HepG2 (cell line): Measurements from ENCODE around the gene EXPH5. TPM values are rescaled to one million over a fixed set of nuclear protein-coding genes. Genes with fewer than 3 reads are reported as not detected.

ENCODE experiments used
- FOXA3 ChIP-seq: IDR thresholded peaks from 2 replicates; pipeline ENCODE4 v1.6.1; 2016; ENCODE audit warnings: missing genetic modification reagents, missing compliant biosample characterization
- FOXO4 ChIP-seq: sonication (generic); formaldehyde crosslinking; conservative IDR thresholded peaks from 2 replicates; pipeline ENCODE4 v1.8.1; 2023; ENCODE audit warnings: missing genetic modification reagents
- GATAD1 ChIP-seq: IDR thresholded peaks from 2 replicates; pipeline ENCODE4 v1.6.1; 2016; ENCODE audit warnings: missing genetic modification reagents, missing compliant biosample characterization
- KAT7 ChIP-seq: IDR thresholded peaks from 2 replicates; pipeline ENCODE4 v1.6.1; 2018; ENCODE audit warnings: borderline replicate concordance, missing compliant biosample characterization
- KLF15 ChIP-seq: sonication (generic); formaldehyde crosslinking; IDR thresholded peaks from 2 replicates; pipeline ENCODE4 v1.8.1; 2023; ENCODE audit warnings: borderline replicate concordance, mild to moderate bottlenecking, inconsistent platforms, missing genetic modification reagents, mixed read lengths
- LRRFIP1 ChIP-seq: sonication (generic); formaldehyde crosslinking; conservative IDR thresholded peaks from 2 replicates; pipeline ENCODE4 v1.4.0; 2020; ENCODE audit warnings: missing genetic modification reagents
- MAFG ChIP-seq: sonication (generic); formaldehyde crosslinking; IDR thresholded peaks from 2 replicates; pipeline ENCODE4 v1.5.1; 2020; ENCODE audit warnings: mild to moderate bottlenecking, missing genetic modification reagents
- PRMT3 ChIP-seq: sonication (generic); formaldehyde crosslinking; IDR thresholded peaks from 2 replicates; pipeline ENCODE4 v1.8.1; 2022; ENCODE audit warnings: low read depth, mild to moderate bottlenecking, moderate library complexity, missing genetic modification reagents, borderline replicate concordance
- SYNCRIP ChIP-seq: fragments of 200-400 bp; formaldehyde crosslinking; IDR thresholded peaks from 2 replicates; pipeline ENCODE4 v1.6.1; 2018; ENCODE audit warnings: mild to moderate bottlenecking, low read depth, low read length; ENCODE audit not compliant: insufficient read depth
- TEAD3 ChIP-seq: optimal IDR thresholded peaks from 2 replicates; pipeline ENCODE3; 2016; ENCODE audit warnings: borderline replicate concordance
- ZNF124 ChIP-seq: sonication (generic); formaldehyde crosslinking; IDR thresholded peaks from 2 replicates; pipeline ENCODE4 v1.4.0; 2020; ENCODE audit warnings: missing genetic modification reagents
- ZNF547 ChIP-seq: sonication (generic); formaldehyde crosslinking; IDR thresholded peaks from 2 replicates; pipeline ENCODE4 v1.5.1; 2020; ENCODE audit warnings: mild to moderate bottlenecking, missing genetic modification reagents
- ZNF557 ChIP-seq: sonication (generic); formaldehyde crosslinking; IDR thresholded peaks from 2 replicates; pipeline ENCODE4 v1.4.0; 2020; ENCODE audit warnings: missing genetic modification reagents
- polyA plus RNA-seq, 8 experiments: library from polyadenylated mRNA; depleted of rRNA in 3 of 8; stranded (reverse) in 7 of 8; unstranded in 1 of 8; fragments of >200 nt; fragmentation: Illumina TruSeq in 4 of 8; extraction: Trizol in 4 of 8; gene quantifications; 2 replicates each; pipeline versions ENCODE4 v1.2.1 to v1.2.3, GENCODE V29; 2011 to 2016; ENCODE audit warnings: low read depth in 4 of 8, missing spikeins in 1 of 8, mixed read lengths in 1 of 8; ENCODE audit not compliant: insufficient read depth in 1 of 8
- total RNA-seq, 5 experiments: library from RNA; depleted of rRNA; stranded (reverse); fragments of >200 nt; fragmentation: Illumina TruSeq; extraction: Trizol; gene quantifications; 2 replicates each; pipeline ENCODE4 v1.2.3, GENCODE V29; 2016; ENCODE audit warnings: low read depth in 1 of 5
- TF ChIP-seq, protein P1 (sequence below): sonication (generic); formaldehyde crosslinking; IDR thresholded peaks from 2 replicates; pipeline ENCODE4 v1.4.0; 2020; ENCODE audit warnings: mild to moderate bottlenecking, missing genetic modification reagents, borderline replicate concordance
- TF ChIP-seq, protein P2 (sequence below): IDR thresholded peaks from 2 replicates; pipeline ENCODE4 v1.6.1; 2016; ENCODE audit warnings: low read depth, control low read depth
- TF ChIP-seq, protein P3 (sequence below), 2 experiments: fragments of 450-650 bp in 1 of 2; sonication (generic) in 1 of 2; formaldehyde crosslinking; IDR thresholded peaks; 2 replicates each; pipeline versions ENCODE4 v1.5.0 to v1.8.0; 2020 to 2022; ENCODE audit warnings: mild to moderate bottlenecking in 1 of 2, missing genetic modification reagents in 1 of 2

The EXPH5 gene
- total and polyA plus RNA-seq, 2 of the 13 experiments (the other 11 are each of a cell fraction or from before 2014, with no cell fraction given) = under 0.01 to 0.02 TPM

GRCh38 chr11:108467091-108467823 lies 126.3 kb downstream of the EXPH5 start, which contains the start of gene C11orf65 (continued):
- TF ChIP-seq, protein P1, sequence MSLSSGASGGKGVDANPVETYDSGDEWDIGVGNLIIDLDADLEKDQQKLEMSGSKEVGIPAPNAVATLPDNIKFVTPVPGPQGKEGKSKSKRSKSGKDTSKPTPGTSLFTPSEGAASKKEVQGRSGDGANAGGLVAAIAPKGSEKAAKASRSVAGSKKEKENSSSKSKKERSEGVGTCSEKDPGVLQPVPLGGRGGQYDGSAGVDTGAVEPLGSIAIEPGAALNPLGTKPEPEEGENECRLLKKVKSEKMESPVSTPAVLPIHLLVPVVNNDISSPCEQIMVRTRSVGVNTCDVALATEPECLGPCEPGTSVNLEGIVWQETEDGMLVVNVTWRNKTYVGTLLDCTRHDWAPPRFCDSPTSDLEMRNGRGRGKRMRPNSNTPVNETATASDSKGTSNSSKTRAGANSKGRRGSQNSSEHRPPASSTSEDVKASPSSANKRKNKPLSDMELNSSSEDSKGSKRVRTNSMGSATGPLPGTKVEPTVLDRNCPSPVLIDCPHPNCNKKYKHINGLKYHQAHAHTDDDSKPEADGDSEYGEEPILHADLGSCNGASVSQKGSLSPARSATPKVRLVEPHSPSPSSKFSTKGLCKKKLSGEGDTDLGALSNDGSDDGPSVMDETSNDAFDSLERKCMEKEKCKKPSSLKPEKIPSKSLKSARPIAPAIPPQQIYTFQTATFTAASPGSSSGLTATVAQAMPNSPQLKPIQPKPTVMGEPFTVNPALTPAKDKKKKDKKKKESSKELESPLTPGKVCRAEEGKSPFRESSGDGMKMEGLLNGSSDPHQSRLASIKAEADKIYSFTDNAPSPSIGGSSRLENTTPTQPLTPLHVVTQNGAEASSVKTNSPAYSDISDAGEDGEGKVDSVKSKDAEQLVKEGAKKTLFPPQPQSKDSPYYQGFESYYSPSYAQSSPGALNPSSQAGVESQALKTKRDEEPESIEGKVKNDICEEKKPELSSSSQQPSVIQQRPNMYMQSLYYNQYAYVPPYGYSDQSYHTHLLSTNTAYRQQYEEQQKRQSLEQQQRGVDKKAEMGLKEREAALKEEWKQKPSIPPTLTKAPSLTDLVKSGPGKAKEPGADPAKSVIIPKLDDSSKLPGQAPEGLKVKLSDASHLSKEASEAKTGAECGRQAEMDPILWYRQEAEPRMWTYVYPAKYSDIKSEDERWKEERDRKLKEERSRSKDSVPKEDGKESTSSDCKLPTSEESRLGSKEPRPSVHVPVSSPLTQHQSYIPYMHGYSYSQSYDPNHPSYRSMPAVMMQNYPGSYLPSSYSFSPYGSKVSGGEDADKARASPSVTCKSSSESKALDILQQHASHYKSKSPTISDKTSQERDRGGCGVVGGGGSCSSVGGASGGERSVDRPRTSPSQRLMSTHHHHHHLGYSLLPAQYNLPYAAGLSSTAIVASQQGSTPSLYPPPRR (CRISPR knock-in tag) = no peak
- TF ChIP-seq SYNCRIP (no peak), ZNF547 (peak; percentile 59; the same call in 1 of the 2 replicates), ZNF124 (CRISPR knock-in tag) (no peak), ZNF557 (CRISPR knock-in tag) (0 out of 2 replicates have a peak, but pooled peaks have one; percentile 19), LRRFIP1 (CRISPR knock-in tag) (no peak), PRMT3 (CRISPR knock-in tag) (no peak), MAFG (CRISPR knock-in tag) (no peak), FOXO4 (CRISPR knock-in tag) (no peak), FOXA3 (0 out of 2 replicates have a peak, but pooled peaks have one; percentile 13), KAT7 (0 out of 2 replicates have a peak, but pooled peaks have one; percentile 41), KLF15 (CRISPR knock-in tag) (no peak), GATAD1 (peak; percentile 92), TEAD3 (CRISPR knock-in tag) (peak; percentile 48)
- TF ChIP-seq, protein P2, sequence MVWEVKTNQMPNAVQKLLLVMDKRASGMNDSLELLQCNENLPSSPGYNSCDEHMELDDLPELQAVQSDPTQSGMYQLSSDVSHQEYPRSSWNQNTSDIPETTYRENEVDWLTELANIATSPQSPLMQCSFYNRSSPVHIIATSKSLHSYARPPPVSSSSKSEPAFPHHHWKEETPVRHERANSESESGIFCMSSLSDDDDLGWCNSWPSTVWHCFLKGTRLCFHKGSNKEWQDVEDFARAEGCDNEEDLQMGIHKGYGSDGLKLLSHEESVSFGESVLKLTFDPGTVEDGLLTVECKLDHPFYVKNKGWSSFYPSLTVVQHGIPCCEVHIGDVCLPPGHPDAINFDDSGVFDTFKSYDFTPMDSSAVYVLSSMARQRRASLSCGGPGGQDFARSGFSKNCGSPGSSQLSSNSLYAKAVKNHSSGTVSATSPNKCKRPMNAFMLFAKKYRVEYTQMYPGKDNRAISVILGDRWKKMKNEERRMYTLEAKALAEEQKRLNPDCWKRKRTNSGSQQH (CRISPR knock-in tag) = no peak; the same call in 1 of the 2 replicates
- TF ChIP-seq, protein P3, sequence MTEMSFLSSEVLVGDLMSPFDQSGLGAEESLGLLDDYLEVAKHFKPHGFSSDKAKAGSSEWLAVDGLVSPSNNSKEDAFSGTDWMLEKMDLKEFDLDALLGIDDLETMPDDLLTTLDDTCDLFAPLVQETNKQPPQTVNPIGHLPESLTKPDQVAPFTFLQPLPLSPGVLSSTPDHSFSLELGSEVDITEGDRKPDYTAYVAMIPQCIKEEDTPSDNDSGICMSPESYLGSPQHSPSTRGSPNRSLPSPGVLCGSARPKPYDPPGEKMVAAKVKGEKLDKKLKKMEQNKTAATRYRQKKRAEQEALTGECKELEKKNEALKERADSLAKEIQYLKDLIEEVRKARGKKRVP (CRISPR knock-in tag; IDR thresholded peaks at IDR 0.05) = peak in 1 of 2 experiments; percentile 67; a peak in 2 of 4 replicates
